AG10803 (cell line): ENCODE data around the gene ATP2B2.
A peak's percentile ranks its signal among the peaks of the same experiment; 100 is the strongest.

Experiments used
- DNase-seq: peaks from one replicate; pipeline ENCODE4 v3.0.0; 2010; ENCODE audit warnings: low read depth
- H3K4me3 ChIP-seq: 2 replicates; pipeline ENCODE4 v1.5.1; 2011; ENCODE audit warnings: mild to moderate bottlenecking, low read length, control low read depth
- TF ChIP-seq, protein P1 (sequence below): conservative IDR thresholded peaks from 2 replicates; pipeline ENCODE4 v1.5.1; 2011; ENCODE audit warnings: mild to moderate bottlenecking, low read length, control low read depth, inconsistent platforms

The ATP2B2 gene

GRCh38 chr3:10465161-10465560 is 40.2 kb downstream of the ATP2B2 start:
- DNase-seq: no peak
- TF ChIP-seq, protein P1, sequence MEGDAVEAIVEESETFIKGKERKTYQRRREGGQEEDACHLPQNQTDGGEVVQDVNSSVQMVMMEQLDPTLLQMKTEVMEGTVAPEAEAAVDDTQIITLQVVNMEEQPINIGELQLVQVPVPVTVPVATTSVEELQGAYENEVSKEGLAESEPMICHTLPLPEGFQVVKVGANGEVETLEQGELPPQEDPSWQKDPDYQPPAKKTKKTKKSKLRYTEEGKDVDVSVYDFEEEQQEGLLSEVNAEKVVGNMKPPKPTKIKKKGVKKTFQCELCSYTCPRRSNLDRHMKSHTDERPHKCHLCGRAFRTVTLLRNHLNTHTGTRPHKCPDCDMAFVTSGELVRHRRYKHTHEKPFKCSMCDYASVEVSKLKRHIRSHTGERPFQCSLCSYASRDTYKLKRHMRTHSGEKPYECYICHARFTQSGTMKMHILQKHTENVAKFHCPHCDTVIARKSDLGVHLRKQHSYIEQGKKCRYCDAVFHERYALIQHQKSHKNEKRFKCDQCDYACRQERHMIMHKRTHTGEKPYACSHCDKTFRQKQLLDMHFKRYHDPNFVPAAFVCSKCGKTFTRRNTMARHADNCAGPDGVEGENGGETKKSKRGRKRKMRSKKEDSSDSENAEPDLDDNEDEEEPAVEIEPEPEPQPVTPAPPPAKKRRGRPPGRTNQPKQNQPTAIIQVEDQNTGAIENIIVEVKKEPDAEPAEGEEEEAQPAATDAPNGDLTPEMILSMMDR: no peak
- H3K4me3 ChIP-seq: no peak overlapping the region

- DNase-seq: no peak
- TF ChIP-seq, protein P1: no peak
- H3K4me3 ChIP-seq: no peak overlapping the region
Observed at GRCh38 chr3:10463533-10464434, 41.6 kb downstream of the ATP2B2 start.

GRCh38 chr3:10462641-10463532 is 42.5 kb downstream of the ATP2B2 start:
- no peak overlapping the region for H3K4me3 ChIP-seq
- TF ChIP-seq, protein P1: no peak
- DNase-seq: no peak

DNA sequence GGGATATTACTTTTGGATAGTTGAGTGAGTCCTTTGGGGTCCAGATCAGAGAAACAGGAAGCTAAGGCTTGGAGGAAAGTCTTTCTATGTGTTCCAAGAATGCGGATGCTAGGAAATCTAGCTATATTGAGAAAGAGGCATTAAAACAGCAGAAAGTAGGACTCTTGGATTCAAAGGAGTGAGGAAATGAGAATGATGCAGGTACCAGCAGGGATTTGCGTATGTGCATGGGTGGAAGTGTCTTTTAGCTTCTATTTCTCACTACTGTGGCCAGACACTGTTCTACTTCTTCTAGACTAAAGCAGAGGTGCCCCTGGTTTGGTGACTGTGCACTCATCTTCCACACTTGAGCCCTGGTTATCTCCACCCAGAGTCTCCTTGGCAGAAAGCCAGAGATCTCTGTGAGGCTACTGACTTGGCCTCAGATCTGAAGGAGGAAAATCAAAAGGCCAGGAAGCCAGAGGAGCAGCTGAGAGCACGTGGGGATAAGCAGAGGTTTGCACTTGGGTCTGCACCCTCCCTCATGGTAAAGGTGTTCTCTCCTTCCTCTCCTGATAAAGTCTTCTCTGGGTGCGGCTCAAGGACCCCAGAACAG is 44.3 kb downstream of the ATP2B2 start:
- H3K4me3 ChIP-seq: no peak overlapping the region
- DNase-seq: no peak

DNA sequence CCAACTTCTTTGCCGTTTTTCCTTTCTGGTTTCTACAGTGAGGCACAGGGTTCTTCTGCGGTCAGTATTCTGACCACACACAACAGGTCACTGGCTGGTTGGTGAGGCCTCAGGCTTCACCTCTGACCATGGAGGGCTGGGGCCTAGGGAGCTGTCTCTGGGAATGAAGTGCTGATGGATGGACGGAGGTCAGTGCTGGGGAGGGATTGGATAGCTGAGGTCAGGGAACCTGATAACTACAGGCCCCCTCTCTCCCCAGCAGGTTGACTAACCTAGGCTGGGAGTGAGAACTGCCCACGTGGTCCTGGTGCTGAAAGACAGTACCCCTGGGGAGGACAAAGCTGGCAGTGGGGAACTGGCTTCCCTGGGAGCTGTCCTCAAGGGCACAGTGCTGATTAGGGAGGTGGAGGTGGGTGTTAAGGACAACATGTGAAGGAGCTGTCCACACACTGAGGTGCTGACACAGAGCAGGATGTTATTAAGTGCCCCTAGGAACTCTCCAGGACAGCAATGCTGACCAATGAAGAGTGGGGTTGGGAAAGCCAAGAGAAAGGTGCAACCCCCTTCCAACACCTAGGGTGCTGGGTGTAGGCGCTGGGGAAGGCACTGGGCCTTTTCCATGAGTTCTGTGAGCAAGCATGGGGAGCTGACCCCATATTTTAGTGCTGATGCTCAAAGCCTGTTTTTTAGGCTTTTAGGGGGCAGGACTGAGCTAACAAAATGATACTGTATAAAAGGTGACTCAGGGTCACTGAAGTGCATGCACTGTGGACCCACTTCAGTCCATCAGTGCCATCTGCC is 45.2 kb downstream of the ATP2B2 start:
- DNase-seq: peak; percentile 40
- H3K4me3 ChIP-seq: no peak overlapping the region
- TF ChIP-seq, protein P1: no peak

More for the DNA sequence above, 44.3 kb downstream of the ATP2B2 start:
- TF ChIP-seq, protein P1: no peak

DNA sequence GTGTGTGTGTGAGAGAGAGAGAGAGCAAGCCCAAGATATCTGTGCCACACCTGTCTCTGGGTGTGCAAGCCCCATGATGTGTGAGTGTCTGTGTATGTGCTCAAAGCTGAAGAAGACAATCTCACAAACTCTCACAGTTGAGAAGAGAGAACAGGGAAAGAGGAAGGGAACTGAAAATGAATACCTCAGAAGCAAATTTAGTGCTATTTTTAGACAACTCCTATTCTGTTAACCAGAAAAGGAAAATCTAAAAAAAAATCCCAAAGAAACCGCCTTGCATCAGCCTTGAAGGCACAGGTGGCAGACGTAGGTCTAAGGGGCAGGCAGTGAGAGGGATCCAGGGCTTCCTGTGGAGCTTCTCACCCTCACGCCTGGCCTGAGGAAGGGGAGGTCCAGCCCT is 47.8 kb downstream of the ATP2B2 start:
- TF ChIP-seq, protein P1: no peak
- no peak for DNase-seq
- no peak overlapping the region for H3K4me3 ChIP-seq
